Dedifferentiated amniotic fluid mesenchymal stem cell (primary cell): Measurements from ENCODE around the gene CTIF.

Source experiments
- DNase-seq: peaks from one replicate; pipeline ENCODE4 v3.0.0-alpha.2; 2016; ENCODE audit errors: extremely low spot score

CTIF gene

DNA sequence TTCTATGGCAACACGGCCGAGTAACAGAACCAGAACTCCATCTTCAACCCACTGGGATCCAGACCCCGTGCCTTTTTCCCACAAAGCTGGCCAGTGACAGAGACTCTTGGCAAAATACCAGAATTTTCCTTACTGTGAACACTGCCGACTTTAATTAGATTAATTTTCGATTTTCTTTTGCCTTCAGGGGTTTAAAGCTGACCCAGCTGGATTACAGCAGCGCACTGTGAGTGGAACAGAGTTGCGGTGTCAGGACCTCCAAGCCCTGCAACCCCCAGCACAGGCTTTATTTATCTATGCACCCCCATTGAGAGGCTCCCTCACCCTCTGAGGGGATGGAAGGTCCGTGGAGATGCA lies 36.4 kb downstream of the CTIF start:
- no peak for DNase-seq

DNA sequence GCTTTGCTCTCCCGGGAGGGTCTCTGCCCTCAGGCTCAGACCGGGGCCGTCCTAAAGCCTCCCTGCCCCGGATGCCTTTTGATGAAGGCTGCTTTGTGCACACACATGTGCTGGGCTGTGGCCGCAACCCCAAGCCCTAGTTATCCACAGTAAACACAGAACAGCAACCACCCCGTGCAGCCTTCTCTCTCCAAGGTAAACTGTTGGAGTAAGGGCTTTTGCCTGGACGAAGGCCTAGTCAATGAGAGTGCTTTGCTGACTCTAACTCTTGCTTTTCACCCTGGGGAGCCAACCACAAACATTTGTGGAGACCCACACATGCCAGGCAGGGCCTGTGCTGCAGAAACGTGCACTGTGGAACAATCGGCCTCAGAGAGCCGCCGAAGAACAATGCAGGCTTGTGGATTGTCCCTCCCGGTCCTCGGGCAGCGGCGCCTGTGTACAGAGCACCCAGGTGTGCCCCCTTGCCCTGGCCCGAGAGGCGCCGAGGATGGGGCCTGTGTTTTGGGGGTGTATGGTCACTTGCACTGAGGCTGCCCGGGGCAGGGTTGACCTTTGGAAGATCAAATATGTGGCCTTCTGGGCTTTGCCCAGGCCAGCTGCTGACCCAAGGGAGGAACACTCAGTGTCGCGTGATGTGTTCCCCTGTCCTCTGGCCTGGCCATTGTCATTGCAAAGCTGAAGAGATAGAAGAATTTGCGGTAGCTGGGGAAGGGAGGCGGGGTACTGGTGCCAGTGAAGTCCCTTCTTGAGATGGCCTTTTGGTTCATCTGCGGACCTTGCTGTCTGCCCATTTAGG lies 37.0 kb downstream of the CTIF start:
- no peak for DNase-seq

DNA sequence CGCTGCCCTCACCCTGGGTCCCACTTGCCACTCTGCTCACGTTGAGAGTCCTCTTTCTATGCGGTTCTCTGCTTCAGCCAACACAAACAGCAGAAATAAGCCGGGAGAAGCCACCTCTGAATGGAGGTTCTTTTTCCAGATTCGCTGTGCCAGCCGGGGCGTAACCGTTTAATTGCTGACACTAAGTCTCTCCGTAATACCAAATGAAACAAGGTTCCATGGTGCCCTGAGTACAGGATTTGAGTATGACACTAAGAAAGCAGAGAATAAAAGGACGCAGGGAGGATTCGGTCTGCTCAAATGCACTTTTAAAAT lies 37.6 kb downstream of the CTIF start:
- DNase-seq = no peak

DNA sequence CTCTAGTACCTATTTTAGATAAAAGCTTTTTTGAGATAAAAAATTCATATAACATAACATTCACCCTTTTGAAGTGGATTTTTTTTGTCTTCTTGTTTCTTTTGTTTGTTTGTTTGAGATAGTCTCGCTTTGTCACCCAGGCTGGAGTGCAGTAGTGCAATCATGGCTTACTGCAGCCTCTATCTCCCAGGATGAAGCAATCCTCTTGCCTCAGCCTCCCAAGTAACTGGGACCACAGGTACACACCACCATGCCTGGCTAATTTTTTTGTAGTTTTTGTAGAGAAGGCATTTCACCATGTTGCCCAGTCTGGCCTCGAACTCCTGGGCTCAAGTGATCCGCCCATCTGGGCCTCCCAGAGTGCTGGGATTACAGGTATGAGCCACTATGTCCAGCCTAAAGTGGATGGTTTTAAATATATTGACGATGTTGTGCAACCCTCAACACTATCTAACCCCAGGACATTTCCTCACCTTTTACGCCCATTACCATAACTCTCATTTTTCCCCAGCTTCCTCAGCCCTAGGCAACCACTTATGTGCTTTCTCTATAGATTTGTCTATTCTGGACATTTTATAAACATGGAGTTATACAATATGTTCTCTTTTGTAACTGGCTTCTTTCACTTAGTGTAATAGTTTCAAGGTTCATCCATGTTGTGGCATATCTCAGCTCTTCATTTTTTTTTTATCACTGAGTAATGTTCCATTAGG lies 38.8 kb downstream of the CTIF start:
- DNase-seq = no peak

DNA sequence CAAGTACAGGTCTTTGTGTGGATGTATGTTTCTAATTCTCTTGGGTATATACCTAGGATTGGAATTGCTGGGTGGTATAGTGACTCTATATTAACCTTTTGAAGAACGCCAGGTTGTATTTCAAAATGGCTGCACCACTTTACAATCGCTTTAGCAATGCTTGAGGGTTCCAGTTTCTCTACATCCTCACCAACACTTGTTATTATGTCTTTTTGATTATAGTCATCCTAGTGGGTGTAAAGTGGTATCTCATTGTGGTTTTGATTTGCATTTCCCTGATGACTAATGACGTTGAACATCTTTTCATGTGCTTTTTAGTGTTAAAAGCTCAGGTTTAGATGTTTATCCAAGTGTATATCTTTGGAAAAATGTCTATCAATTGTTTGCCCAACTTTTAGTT lies 39.5 kb downstream of the CTIF start:
- DNase-seq = no peak

DNA sequence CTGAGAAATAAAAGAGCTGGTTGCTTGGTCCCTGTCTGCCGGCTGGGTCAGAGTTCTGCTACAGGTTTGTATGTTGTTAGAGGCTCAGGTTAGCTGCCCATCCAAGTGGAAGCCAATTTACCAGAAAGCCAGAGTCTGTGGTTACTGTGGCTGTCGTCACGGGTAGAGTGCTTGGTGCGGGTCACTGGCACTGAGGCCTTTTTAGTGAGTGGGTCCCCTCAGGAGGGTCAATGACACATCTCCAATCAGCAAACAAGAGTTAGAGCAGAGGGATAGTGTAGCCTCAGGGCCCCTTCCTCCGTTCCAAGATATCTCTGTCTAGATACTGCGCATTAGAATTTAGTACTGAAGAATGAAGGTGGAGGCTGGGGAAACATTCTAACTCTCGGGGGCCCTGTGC lies 41.2 kb downstream of the CTIF start:
- DNase-seq = no peak

DNA sequence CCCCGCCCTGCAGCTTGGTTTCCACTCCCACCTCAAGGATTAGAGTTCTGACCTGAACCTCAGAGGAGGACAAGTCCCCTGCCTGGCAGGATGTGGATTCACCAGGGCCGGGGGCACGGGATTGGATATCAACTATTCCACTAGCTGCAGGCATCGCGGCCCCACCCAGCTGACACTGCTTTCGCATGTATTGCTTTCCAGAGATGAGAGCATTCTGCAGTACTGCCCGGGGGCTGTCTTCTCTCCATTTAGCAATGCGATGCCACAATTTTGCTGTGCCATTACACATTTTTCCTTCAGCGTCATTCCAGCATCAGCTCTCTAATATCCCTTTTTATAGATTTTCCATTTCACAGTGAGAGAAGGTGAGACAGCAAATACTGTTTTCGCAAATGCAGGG lies 42.0 kb downstream of the CTIF start:
- DNase-seq = no peak

DNA sequence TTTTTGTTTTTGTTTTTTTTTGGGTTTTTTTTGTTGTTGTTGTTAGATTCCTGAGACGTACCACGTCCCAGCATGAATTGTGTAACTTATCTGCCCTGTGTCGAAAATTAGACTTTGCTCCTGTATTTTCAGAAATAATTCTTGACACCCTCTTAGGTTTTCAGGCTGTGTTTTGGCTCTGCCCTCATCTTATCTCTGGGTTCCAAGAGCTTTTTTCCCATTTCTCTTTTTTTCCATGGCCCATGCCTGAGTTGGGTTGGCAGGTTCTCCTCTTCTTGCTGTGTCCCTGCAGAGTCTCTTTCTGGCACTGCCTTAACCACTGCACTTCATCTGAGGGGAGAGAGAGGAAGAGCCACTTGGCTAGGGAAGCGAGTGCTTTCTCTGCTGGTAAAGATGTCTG lies 42.4 kb downstream of the CTIF start:
- DNase-seq = no peak

DNA sequence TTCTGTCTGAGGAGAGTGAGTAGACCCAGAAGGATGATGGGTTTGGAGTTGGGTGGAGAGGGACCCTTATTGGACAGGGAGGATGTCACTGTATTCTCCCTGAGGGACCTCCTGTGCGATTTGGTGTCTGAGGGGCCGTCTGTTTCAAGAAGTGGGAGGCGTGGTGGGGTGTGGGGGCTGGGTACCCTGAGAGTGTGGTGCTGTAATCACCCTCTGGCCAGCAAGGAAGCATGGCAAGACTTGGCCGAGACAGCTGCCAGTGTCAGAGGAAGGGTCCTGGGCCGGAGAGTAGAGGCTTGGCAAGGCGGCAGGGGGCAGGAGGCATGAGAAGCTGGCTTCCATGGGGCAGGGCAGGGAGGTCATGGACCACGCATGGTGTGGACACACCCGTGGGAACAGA lies 43.1 kb downstream of the CTIF start:
- DNase-seq = no peak

DNA sequence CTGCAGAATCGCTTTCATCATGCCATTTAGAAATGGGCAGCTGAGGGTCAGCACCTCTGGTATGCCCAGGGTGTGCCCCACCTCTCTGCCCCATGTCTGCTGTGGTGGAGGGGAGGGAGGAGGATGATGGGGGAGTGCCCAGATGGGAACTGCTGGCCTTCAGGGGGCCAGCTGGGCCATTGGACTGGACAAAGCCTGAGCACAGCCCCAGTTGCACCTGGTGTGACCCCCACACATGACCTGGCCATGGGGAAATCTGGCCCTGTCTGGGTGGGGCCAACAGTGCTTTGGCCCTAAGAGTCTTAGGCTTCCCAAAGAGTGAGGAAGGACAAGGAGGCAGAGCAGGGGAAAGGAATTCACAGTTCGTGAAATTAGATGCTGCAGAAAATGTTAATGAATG lies 44.1 kb downstream of the CTIF start:
- DNase-seq = no peak

DNA sequence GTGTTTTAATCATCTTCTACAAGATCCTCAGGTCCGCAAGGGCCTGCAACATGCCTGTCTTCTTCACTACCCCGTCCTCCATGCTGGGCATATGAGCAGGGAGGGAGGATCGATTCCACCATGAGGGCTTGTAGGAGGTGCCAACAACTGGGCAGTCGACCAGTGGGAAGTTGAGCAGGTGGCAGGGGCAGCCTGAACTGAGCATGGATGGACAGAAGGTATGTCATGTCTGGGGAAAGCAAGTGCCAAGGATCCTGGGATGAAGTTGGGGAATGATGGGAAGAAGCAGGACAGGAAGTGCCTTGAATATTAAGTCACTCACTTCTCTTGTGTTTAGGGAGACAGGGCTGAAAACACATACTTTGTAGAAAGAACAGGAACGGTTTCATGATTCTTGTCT lies 44.7 kb downstream of the CTIF start:
- DNase-seq = no peak

DNA sequence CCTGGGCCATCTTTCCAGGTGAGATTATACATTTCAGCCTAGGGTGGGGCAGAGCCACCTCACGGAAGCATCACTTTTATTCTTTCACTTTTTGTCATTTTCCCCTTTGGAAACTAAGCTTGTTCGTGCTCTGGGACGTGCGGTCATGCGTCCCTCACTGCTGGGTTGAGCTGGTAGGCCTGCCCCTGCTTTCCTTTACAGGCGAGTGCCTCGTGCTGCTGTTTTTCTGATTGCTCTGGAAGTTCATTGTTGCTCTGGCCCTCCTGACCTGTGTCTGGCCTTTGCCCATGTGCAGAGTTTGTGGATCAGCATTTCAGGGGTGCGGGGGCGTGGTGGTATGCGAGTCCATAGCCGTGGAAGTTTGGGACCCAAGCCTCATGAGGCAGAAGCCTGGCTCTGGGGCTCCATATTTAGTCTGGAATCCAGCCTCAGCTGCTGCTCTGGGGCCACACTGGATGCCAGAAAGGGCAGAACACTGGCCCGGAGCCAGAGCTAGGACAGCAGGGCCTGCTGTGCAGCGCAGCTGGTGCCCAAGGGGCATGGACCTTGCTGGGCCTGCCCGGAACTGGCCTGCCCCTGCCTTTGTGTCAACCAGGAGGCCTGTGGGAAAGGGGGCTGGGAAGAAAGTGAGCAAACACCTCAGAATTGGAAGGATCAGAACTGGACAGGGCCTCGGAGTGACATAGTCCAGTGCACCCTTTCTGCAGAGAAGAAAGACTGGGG lies 51.1 kb downstream of the CTIF start:
- DNase-seq = no peak

DNA sequence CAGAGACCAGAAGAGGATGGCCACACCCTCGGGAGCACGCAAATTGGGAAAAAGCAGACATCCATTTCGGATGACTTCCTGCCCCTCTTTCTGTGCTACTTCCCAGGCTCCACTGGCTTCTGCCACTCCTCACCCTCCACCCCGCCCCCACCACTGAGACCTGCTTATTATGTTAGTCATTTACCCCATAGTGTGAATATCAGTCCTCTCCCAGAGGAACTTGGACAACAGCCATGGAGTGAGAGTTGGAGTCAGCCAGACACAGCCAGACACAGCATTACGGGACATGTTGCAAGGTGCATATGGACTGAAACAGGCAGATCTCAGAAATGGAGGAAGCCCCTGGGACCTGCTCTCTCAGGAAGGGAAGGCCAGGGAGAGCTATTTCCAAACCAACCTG lies 51.8 kb downstream of the CTIF start:
- DNase-seq = peak; percentile 25

DNA sequence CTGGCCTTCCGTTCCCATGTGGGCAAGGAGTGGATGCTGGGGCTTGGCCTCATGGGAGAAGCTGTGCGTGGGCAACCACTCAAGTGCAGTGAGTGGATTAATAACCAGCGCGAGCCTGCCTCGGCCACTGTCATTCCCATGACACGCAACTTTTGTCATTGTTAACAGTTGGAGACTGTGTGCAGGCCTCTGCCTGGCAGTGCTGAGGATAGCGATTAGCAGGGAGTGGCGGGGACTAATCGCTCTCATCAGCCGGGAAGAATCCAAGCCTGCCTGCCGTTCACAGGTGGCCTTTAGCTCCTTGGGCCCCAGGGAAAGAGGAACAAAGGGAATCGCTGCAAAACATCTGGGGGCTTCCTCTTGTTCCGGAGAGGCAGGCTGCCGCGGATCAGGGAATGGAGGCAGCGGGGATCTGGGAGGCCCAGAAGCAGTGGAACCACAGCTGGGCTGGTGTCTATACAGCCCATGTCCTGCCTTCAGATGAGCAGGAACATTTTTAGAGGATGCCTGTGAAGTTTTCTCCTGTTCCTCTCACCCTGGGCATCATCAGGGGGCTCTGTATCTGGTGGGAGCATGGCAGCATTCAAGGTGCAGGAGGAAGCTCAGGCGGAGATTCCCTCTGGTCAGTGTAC lies 53.8 kb downstream of the CTIF start:
- no peak for DNase-seq

DNA sequence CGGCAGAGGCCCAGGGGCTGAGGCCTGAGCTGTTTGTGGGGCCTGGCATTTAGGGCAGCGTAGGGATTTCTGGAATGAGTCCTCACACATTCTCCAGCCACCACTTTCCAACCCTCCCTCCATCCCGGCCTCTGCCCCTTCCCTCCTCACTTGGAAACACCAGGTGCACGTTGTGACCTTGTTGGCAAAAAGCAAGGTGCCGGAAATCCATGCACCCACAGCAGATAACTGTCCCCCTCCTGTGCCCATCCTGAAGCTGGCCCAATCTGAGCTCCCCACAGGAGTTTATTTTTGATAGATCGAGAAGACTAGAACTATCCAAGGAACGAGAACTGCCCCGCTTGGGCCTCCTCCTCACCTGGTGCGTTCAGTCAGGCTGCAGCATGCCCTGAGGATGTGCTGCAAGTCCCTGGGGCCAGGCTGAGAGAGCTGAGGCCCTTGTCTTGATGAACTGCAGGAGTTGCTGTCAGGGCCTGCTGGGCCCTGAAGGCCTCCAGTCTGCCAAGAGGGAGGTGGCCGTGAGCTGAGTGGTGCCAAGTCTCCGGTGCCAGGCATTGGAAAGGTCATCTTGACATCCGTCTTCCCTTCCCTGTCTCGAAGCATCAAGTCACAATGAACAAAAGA lies 55.8 kb downstream of the CTIF start:
- no peak for DNase-seq

DNA sequence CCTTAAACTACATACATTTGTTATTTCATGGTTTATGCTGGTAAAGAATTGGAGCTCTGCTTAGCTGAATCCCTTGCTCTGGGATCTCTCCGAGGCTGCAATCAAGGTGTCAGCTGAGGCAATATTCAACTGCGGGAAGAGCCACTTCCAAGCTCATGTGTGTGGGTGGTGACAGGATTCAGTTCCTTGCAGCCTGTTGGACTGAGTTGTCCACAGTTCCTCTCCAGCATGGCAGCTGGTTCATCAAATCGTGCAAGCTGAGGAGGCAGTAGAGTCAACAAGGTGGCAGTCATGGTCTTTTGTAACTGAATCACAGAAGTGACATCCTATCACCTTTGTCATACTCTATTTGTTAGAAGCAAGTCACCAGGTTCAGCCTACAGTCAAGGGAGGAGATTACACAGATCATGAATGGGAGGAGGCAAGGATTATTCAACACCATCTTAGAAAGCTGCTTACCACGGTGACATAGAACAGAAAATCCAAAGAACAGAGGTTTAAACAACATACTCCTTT lies 56.9 kb downstream of the CTIF start:
- no peak for DNase-seq

DNA sequence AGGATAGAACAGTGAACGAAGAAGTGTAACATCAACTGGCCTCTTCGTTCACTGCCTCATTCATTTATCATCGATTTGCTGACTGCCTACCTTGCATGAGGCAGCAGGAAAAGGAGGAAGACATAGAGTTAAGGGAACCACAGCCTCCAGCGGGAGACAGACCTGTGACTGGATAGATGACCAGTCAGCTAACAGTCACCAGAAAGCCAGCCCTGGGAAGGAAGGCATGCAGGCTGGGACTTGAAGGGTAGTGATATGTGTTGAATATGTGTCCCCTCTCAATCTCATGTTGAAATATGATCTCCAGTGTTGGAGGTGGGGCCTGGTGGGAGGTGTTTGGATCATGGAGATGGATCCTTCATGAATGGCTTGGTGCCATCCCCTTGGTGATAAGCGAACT lies 58.3 kb downstream of the CTIF start:
- no peak for DNase-seq

DNA sequence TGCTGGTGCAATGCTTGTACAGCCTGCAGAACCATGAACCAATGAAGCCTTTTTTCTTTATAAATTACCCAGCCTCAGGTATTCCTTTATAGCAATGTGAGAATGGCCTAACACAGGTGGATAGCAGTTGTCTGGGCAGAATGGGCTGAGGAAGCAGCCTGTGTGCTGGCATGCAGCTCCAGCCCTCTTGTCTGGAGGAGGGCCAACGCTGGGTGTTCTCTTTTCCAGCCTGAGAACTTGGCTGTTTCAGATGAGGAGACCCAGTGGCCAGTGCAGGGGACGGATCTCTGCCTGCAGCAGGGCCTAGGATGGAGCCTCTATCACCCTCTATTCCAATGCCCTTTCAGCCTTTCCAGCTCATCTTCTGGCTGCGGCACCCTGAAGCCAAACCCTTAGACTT lies 58.8 kb downstream of the CTIF start:
- no peak for DNase-seq

DNA sequence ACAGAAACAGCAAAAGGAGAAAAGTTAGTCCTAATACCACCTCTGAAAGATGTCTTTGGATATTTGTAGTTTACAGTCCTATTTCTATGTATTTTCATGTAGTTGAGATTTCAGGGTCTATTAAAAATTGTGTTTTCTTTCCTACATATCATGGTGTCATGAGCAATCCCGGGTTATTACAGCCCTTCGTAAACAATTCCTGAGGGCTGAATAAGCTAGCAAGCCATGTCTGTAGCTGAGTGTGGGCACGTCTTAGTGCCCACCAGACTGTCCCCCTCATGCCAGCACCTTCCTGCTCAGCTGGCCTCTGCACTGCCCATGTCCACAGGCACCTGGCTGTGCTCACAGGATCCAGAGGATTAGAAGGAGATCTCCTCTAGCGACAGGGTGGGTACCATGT lies 60.6 kb downstream of the CTIF start:
- DNase-seq = no peak

DNA sequence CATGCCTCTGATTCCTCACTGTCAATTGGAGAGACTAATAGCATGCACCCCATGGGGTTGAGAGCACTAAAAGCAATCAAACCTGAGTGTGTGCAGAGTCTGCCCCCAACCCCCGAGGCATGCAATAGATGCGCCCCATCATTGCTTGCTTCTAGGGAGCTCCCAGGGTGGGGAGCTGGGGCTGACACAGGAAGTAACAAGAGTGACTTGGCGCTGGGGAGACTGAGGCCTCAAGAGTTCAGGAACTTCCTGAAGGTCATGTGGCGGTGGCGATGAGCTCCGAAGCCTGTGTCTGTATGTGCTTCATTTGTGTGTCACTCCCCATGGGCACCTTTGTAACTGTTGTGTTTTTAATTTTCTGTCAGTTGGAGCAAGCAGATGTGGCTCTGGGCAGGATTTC lies 61.2 kb downstream of the CTIF start:
- DNase-seq = no peak

DNA sequence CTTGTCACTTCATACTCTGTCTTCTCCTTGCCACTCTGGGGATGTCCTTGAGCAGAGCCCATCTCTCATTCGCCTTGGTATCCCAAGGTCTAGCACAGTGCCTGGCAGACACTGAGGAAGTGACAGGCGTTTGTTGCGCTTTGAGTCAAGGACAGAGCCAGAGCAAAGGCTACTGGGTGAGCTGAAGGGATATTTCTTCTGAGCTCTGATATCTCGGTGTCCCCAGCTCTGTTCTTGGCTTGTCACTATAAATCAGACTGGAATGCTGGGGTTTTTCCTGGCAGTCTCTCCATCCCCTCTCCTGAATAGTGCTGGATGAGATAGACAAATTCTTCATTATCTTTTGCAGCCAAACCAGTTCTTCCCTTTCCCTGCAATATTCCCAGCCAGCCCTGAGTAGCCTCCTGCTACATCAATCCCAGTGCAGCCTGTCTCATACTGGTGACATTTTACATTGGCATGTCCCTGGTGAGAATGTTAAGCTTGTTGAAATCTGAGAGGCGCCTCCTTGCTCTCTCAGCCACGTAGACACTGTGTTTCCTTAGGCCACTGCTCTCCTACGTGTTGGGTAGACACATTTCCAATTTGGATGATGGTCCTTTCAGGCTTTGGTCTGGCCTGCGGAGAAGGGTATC lies 61.7 kb downstream of the CTIF start:
- no peak for DNase-seq

DNA sequence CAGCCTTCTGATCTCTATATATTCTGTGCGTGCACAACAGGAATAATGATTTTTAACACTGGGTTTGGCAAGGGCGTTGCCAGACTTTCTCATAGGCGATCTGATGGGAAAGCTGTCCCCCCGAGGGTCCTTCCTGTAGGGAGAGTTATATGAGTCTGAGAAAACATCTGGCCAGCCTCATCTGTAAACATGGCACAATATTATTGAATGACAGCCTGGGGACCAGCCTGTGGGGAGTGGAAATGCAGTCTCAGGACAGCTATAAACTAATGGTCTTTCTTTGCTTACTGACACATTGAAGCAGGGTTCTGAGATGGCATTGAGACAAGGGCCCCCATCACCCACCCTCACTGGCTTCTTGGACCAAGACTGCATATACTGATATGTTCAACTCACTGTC lies 62.5 kb downstream of the CTIF start:
- DNase-seq = no peak
